Measurements from ENCODE around the gene PLSCR3.

Gene PLSCR3

DNA sequence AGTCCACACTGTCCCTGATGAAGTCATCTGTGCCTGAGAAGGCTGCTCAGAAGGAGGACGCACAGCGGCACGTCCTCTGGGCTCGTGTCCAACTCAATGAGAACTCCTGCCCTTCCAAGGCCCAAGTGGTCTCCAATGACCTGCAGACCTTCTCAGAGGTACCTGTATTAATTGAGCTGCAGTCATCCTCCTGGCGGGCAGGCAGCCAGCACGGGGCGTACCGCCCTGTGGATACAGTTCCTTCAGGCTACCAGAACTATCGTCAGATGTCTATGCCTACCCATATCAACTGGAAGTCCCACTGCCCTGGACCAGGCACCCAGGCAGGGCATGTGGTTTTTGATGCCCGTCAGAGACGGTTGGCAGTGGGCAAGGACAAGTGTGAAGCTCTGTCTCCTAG lies 38.0 kb upstream of the PLSCR3 start:
- Histone ChIP-seq H3K9ac (no peak overlapping the region), H3K4me3 (ENCODE audit: low read depth, low read length) (no peak overlapping the region), H3K27me3 (ENCODE audit: control insufficient read depth, insufficient read depth, low read length) (no peaks in the 10 kb centered on the region), H2AFZ (no peak overlapping the region), H3K36me3 (ENCODE audit: control insufficient read depth, insufficient read depth, low read length) (no peaks in the 10 kb centered on the region), H3K4me2 (ENCODE audit: low read length) (no peak overlapping the region), H3K4me1 (no peaks in the 10 kb centered on the region), H3K79me2 (no peaks in the 10 kb centered on the region), H3K27ac (no peak overlapping the region), H3K9me3 (ENCODE audit: control insufficient read depth, low read length) (no peaks in the 10 kb centered on the region)
- TF ChIP-seq, protein P1, sequence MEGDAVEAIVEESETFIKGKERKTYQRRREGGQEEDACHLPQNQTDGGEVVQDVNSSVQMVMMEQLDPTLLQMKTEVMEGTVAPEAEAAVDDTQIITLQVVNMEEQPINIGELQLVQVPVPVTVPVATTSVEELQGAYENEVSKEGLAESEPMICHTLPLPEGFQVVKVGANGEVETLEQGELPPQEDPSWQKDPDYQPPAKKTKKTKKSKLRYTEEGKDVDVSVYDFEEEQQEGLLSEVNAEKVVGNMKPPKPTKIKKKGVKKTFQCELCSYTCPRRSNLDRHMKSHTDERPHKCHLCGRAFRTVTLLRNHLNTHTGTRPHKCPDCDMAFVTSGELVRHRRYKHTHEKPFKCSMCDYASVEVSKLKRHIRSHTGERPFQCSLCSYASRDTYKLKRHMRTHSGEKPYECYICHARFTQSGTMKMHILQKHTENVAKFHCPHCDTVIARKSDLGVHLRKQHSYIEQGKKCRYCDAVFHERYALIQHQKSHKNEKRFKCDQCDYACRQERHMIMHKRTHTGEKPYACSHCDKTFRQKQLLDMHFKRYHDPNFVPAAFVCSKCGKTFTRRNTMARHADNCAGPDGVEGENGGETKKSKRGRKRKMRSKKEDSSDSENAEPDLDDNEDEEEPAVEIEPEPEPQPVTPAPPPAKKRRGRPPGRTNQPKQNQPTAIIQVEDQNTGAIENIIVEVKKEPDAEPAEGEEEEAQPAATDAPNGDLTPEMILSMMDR (IDR thresholded peaks at IDR 0.05) = no peak

DNA sequence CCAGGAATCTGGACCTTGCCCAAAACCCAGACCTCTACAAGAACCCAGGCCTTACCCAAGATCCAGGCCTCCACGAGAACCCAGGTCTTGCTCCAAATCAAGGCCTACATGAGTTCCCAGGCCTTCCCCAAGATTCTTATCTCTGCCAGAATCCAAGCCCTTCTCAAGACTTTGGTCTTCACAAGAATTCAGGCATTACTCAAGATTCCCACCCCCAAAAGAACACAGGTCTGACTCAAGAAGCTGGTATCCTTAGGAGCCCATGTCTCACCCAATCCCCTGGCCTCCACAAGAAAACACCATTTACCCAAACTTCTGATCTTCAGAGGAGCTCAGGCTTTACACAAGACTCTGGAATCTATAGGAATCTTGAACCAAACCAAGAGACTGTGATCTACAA lies 36.9 kb upstream of the PLSCR3 start:
- no peak overlapping the region for H3K4me3 ChIP-seq (ENCODE audit: low read depth, low read length)
- H3K9me3 ChIP-seq (ENCODE audit: control insufficient read depth, low read length) = no peaks in the 10 kb centered on the region
- H3K4me1 ChIP-seq = no peaks in the 10 kb centered on the region
- H3K27me3 ChIP-seq (ENCODE audit: control insufficient read depth, insufficient read depth, low read length) = no peaks in the 10 kb centered on the region
- no peak overlapping the region for H3K27ac ChIP-seq
- no peak overlapping the region for H3K9ac ChIP-seq
- H3K4me2 ChIP-seq (ENCODE audit: low read length) = no peak overlapping the region
- no peaks in the 10 kb centered on the region for H3K79me2 ChIP-seq
- H3K36me3 ChIP-seq (ENCODE audit: control insufficient read depth, insufficient read depth, low read length) = no peaks in the 10 kb centered on the region
- no peak overlapping the region for H2AFZ ChIP-seq
- TF ChIP-seq, protein P1 (IDR thresholded peaks at IDR 0.05) = no peak

DNA sequence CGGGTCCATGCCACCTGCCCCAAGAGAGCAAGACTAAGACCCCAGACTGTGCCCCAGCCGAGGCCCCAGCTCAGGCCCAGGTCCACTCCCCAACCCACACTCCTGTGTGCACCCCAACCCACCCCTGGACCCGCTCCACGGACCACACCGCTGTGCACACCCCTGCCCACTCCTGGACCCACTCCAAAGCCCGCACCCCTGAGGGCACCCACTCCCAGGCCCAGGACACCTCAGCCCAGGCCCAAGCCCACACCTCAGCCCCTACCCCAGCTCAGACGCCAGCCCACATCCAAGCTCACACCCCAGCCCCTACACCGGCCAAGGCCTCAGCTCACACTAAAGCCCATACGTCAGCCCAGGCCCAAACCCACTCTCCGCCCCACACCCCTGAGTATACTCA lies 35.4 kb upstream of the PLSCR3 start:
- Histone ChIP-seq H3K4me1 (no peaks in the 10 kb centered on the region), H3K9ac (no peak overlapping the region), H3K27ac (no peak overlapping the region), H3K79me2 (no peaks in the 10 kb centered on the region), H3K36me3 (ENCODE audit: control insufficient read depth, insufficient read depth, low read length) (no peaks in the 10 kb centered on the region), H3K27me3 (ENCODE audit: control insufficient read depth, insufficient read depth, low read length) (no peaks in the 10 kb centered on the region), H3K4me2 (ENCODE audit: low read length) (no peak overlapping the region), H3K9me3 (ENCODE audit: control insufficient read depth, low read length) (no peaks in the 10 kb centered on the region), H2AFZ (no peak overlapping the region), H3K4me3 (ENCODE audit: low read depth, low read length) (no peak overlapping the region)
- TF ChIP-seq, protein P1 (IDR thresholded peaks at IDR 0.05) = no peak

DNA sequence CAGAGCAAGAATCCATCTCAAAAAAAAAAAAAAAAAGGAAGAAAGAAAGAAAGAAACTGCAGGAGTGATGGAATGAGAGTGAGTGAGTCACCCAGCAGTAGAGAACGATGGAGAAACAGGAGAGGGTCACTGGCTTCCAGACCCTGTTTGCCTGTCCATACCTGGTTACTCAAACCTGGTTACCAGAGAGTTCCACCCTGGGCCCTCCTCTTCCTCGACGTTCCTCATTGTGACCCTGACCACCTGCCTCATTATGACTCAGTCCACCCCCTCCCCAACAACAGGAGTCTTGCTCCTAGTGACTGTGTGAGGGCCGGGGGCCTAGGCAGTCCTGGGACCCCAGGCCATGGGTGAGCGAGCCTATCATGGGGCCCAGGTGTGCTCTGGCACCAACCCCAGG lies 34.2 kb upstream of the PLSCR3 start, which contains the start of gene SPEM3:
SPEM3 (plus strand) TSS at position 301 of the 400 bp plus-strand sequence; CDS start at position 347, 46 bp downstream.
- H3K4me1 ChIP-seq = no peaks in the 10 kb centered on the region
- no peak within 1 kb of the TSS for H3K27ac ChIP-seq
- H3K27me3 ChIP-seq (ENCODE audit: control insufficient read depth, insufficient read depth, low read length) = no peaks in the 10 kb centered on the region
- no peak within 1 kb of the TSS for H3K4me3 ChIP-seq (ENCODE audit: low read depth, low read length)
- TF ChIP-seq, protein P1 (IDR thresholded peaks at IDR 0.05) = no peak
- H3K79me2 ChIP-seq = no peaks in the 10 kb centered on the region
- H3K36me3 ChIP-seq (ENCODE audit: control insufficient read depth, insufficient read depth, low read length) = no peaks in the 10 kb centered on the region
- H2AFZ ChIP-seq = no peak within 1 kb of the TSS
- no peak within 1 kb of the TSS for H3K9ac ChIP-seq
- no peaks in the 10 kb centered on the region for H3K9me3 ChIP-seq (ENCODE audit: control insufficient read depth, low read length)
- H3K4me2 ChIP-seq (ENCODE audit: low read length) = no peak within 1 kb of the TSS

DNA sequence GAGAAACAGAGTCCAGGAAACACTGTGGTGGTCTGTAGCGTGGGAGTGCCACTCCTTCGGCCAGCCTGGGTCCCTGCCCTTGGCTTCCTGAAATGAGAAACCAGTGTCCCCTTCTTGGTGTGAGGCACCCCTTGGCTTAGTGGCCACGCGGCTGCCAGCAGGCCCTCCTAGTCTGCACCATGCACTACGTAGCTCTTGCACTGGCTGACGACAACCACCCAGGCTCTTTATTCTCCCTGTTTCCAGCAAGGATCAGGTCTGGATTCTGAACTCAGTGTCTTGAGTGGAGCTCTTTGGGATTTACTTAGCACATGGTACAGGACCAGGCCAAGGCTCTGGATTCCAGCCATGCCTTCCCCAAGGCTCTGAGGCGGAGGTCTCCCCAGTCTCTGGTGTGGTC lies 33.2 kb upstream of the PLSCR3 start:
- no peaks in the 10 kb centered on the region for H3K79me2 ChIP-seq
- H3K4me3 ChIP-seq (ENCODE audit: low read depth, low read length) = no peak overlapping the region
- no peaks in the 10 kb centered on the region for H3K27me3 ChIP-seq (ENCODE audit: control insufficient read depth, insufficient read depth, low read length)
- H3K9ac ChIP-seq = no peak overlapping the region
- H3K9me3 ChIP-seq (ENCODE audit: control insufficient read depth, low read length) = no peaks in the 10 kb centered on the region
- H3K27ac ChIP-seq = no peak overlapping the region
- no peaks in the 10 kb centered on the region for H3K4me1 ChIP-seq
- no peak overlapping the region for H2AFZ ChIP-seq
- no peaks in the 10 kb centered on the region for H3K36me3 ChIP-seq (ENCODE audit: control insufficient read depth, insufficient read depth, low read length)
- no peak overlapping the region for H3K4me2 ChIP-seq (ENCODE audit: low read length)
- TF ChIP-seq, protein P1 (IDR thresholded peaks at IDR 0.05) = no peak

All from parathyroid adenoma (tissue), 2 donors.